Naive B cell (primary cell): ENCODE data around the gene NFIX. TPM values are rescaled to one million over a fixed set of nuclear protein-coding genes. Genes with fewer than 3 reads are reported as not detected.

Experiments
- ATAC-seq, 2 donors: fragments of 150-1000 bp; cut with Tn5 transposase; 2 replicates each; pipeline ENCODE4 v1.10.0; 2021; ENCODE audit warnings: low read depth in 2 of 2, mild to moderate bottlenecking in 2 of 2, moderate library complexity in 2 of 2
- DNase-seq: peaks from one replicate; pipeline ENCODE4 v3.0.0; 2022
- H3K27ac Mint-ChIP-seq, 6 donors: one replicate each; pipeline ENCODE4 v1.8.0; 2020 to 2022; ENCODE audit warnings: mild to moderate bottlenecking in 6 of 6, mixed read lengths in 6 of 6, moderate library complexity in 5 of 6, inconsistent platforms in 2 of 6
- H3K27me3 Mint-ChIP-seq, 3 donors: one replicate each; pipeline ENCODE4 v1.8.0; 2021 to 2022; ENCODE audit warnings: mixed read lengths in 3 of 3, mild to moderate bottlenecking in 1 of 3
- H3K36me3 Mint-ChIP-seq, 2 donors: one replicate each; pipeline ENCODE4 v1.8.0; 2020 to 2022; ENCODE audit warnings: mixed read lengths in 2 of 2, inconsistent platforms in 1 of 2, mild to moderate bottlenecking in 1 of 2
- H3K4me1 Mint-ChIP-seq, 3 donors: one replicate each; pipeline ENCODE4 v1.8.0; 2020 to 2022; ENCODE audit warnings: mixed read lengths in 3 of 3, inconsistent platforms in 1 of 3, mild to moderate bottlenecking in 1 of 3, moderate library complexity in 1 of 3
- H3K4me3 Mint-ChIP-seq, 8 donors: one replicate each; pipeline ENCODE4 v1.8.0; 2020 to 2022; ENCODE audit warnings: mild to moderate bottlenecking in 8 of 8, mixed read lengths in 8 of 8, moderate library complexity in 8 of 8, inconsistent platforms in 2 of 8
- H3K9me3 Mint-ChIP-seq, 7 donors: one replicate each; pipeline ENCODE4 v1.8.0; 2020 to 2022; ENCODE audit warnings: mixed read lengths in 7 of 7, mild to moderate bottlenecking in 5 of 7, inconsistent platforms in 2 of 7, moderate library complexity in 1 of 7
- polyA plus RNA-seq, 6 donors: library from polyadenylated mRNA; unstranded; fragments of 300-500 nt; fragmentation: Illumina TruSeq; gene quantifications; one replicate each; pipeline ENCODE4 v1.2.3, GENCODE V29; 2021; ENCODE audit warnings: low read depth in 6 of 6

The NFIX gene
- polyA plus RNA-seq, 6 donors from 2014 or later = 0.21 to 2.1 (median 1.1) TPM; not detected in 2

- ATAC-seq = no peak
Measured at GRCh38 chr19:13071444-13072187, 76.3 kb downstream of the NFIX start.

GRCh38 chr19:13072188-13072908 is 77.1 kb downstream of the NFIX start:
- no peak for DNase-seq
- H3K36me3 Mint-ChIP-seq = no peaks in the 10 kb centered on the region

More at GRCh38 chr19:13071444-13072187, 76.3 kb downstream of the NFIX start:
- H3K9me3 Mint-ChIP-seq = no peaks in the 10 kb centered on the region
- H3K27ac Mint-ChIP-seq = peak overlapping the region in 1 of 6 donors; percentile 49
- peaks cover 0 to 15% (median 8%) of the 10 kb centered on the region in 3 donors for H3K27me3 Mint-ChIP-seq
- H3K36me3 Mint-ChIP-seq = no peaks in the 10 kb centered on the region
- H3K4me1 Mint-ChIP-seq = peaks cover 0 to 8% (median 5%) of the 10 kb centered on the region in 3 donors
- DNase-seq = no peak
- H3K4me3 Mint-ChIP-seq = no peak overlapping the region

GRCh38 chr19:13073263-13073662 is 78.0 kb downstream of the NFIX start:
- H3K4me1 Mint-ChIP-seq = peaks cover 0 to 8% (median 5%) of the 10 kb centered on the region in 3 donors
- no peaks in the 10 kb centered on the region for H3K36me3 Mint-ChIP-seq
- H3K27ac Mint-ChIP-seq = no peak overlapping the region
- H3K9me3 Mint-ChIP-seq = no peaks in the 10 kb centered on the region
- peaks cover 0 to 23% (median 20%) of the 10 kb centered on the region in 3 donors for H3K27me3 Mint-ChIP-seq
- ATAC-seq (no peak), DNase-seq (no peak)
- H3K4me3 Mint-ChIP-seq = no peak overlapping the region

More at GRCh38 chr19:13072188-13072908, 77.1 kb downstream of the NFIX start:
- Mint-ChIP-seq H3K9me3 (no peaks in the 10 kb centered on the region), H3K27me3 (peaks cover 0 to 18% (median 11%) of the 10 kb centered on the region in 3 donors), H3K4me3 (no peak overlapping the region), H3K4me1 (peaks cover 0 to 8% (median 5%) of the 10 kb centered on the region in 3 donors), H3K27ac (no peak overlapping the region)
- no peak for ATAC-seq

- Mint-ChIP-seq H3K4me1 (peaks cover 0 to 8% (median 2%) of the 10 kb centered on the region in 3 donors), H3K9me3 (no peaks in the 10 kb centered on the region), H3K27ac (peak overlapping the region in 1 of 6 donors; percentile 30), H3K36me3 (no peaks in the 10 kb centered on the region), H3K4me3 (no peak overlapping the region), H3K27me3 (peaks cover 0 to 21% (median 15%) of the 10 kb centered on the region in 3 donors)
- DNase-seq = no peak
- no peak for ATAC-seq
Measured at GRCh38 chr19:13074378-13074777, 79.1 kb downstream of the NFIX start.

GRCh38 chr19:13076320-13076719 is 81.0 kb downstream of the NFIX start:
- Mint-ChIP-seq H3K9me3 (no peaks in the 10 kb centered on the region), H3K36me3 (no peaks in the 10 kb centered on the region), H3K27ac (no peak overlapping the region), H3K4me1 (peaks cover 0 to 4% (median 0%) of the 10 kb centered on the region in 3 donors), H3K27me3 (peaks cover 0 to 21% (median 13%) of the 10 kb centered on the region in 3 donors), H3K4me3 (no peak overlapping the region)
- no peak for DNase-seq
- no peak for ATAC-seq

- Mint-ChIP-seq H3K36me3 (no peaks in the 10 kb centered on the region), H3K4me3 (no peak overlapping the region)
Measured at GRCh38 chr19:13076787-13077186, 81.5 kb downstream of the NFIX start.

GRCh38 chr19:13077240-13077639 is 82.0 kb downstream of the NFIX start:
- Mint-ChIP-seq H3K27ac (no peak overlapping the region), H3K4me1 (peaks cover 0 to 4% (median 0%) of the 10 kb centered on the region in 3 donors), H3K4me3 (no peak overlapping the region), H3K36me3 (no peaks in the 10 kb centered on the region), H3K27me3 (peaks cover 0 to 21% (median 13%) of the 10 kb centered on the region in 3 donors), H3K9me3 (no peaks in the 10 kb centered on the region)
- DNase-seq (no peak), ATAC-seq (no peak)

More at GRCh38 chr19:13076787-13077186, 81.5 kb downstream of the NFIX start:
- Mint-ChIP-seq H3K4me1 (peaks cover 0 to 4% (median 0%) of the 10 kb centered on the region in 3 donors), H3K27ac (no peak overlapping the region), H3K9me3 (no peaks in the 10 kb centered on the region), H3K27me3 (peaks cover 0 to 21% (median 13%) of the 10 kb centered on the region in 3 donors)
- ATAC-seq = no peak
- no peak for DNase-seq

GRCh38 chr19:13078381-13078780 is 83.1 kb downstream of the NFIX start:
- Mint-ChIP-seq H3K27ac (no peak overlapping the region), H3K27me3 (peaks cover 0 to 21% (median 13%) of the 10 kb centered on the region in 3 donors), H3K36me3 (no peaks in the 10 kb centered on the region), H3K9me3 (no peaks in the 10 kb centered on the region), H3K4me1 (peaks cover 0 to 4% (median 0%) of the 10 kb centered on the region in 3 donors), H3K4me3 (no peak overlapping the region)
- DNase-seq = no peak
- ATAC-seq = no peak

GRCh38 chr19:13078897-13079541 is 83.7 kb downstream of the NFIX start:
- H3K27me3 Mint-ChIP-seq = peaks cover 0 to 16% (median 13%) of the 10 kb centered on the region in 3 donors
- no peaks in the 10 kb centered on the region for H3K9me3 Mint-ChIP-seq

GRCh38 chr19:13079542-13079986 is 84.3 kb downstream of the NFIX start:
- H3K27me3 Mint-ChIP-seq = peaks cover 0 to 19% (median 17%) of the 10 kb centered on the region in 3 donors
- no peaks in the 10 kb centered on the region for H3K4me1 Mint-ChIP-seq
- DNase-seq (no peak), ATAC-seq (no peak)
- H3K27ac Mint-ChIP-seq = peak overlapping the region in 1 of 6 donors; percentile 76
- H3K4me3 Mint-ChIP-seq = no peak overlapping the region
- no peaks in the 10 kb centered on the region for H3K36me3 Mint-ChIP-seq
- H3K9me3 Mint-ChIP-seq = no peaks in the 10 kb centered on the region

More at GRCh38 chr19:13078897-13079541, 83.7 kb downstream of the NFIX start:
- Mint-ChIP-seq H3K4me3 (no peak overlapping the region), H3K36me3 (no peaks in the 10 kb centered on the region), H3K27ac (peak overlapping the region in 2 of 6 donors; percentile 58 to 82), H3K4me1 (peaks cover 0 to 1% (median 0%) of the 10 kb centered on the region in 3 donors)
- ATAC-seq = no peak
- no peak for DNase-seq

GRCh38 chr19:13082192-13083007 is 87.1 kb downstream of the NFIX start:
- no peaks in the 10 kb centered on the region for H3K36me3 Mint-ChIP-seq
- no peak overlapping the region for H3K4me3 Mint-ChIP-seq
- no peaks in the 10 kb centered on the region for H3K9me3 Mint-ChIP-seq
- DNase-seq (no peak), ATAC-seq (no peak)
- peaks cover 0 to 24% (median 19%) of the 10 kb centered on the region in 3 donors for H3K27me3 Mint-ChIP-seq
- peaks cover 0 to 4% (median 3%) of the 10 kb centered on the region in 3 donors for H3K4me1 Mint-ChIP-seq
- peak overlapping the region in 2 of 6 donors; percentile 6 to 24 for H3K27ac Mint-ChIP-seq

GRCh38 chr19:13083008-13083404 is 87.7 kb downstream of the NFIX start:
- no peaks in the 10 kb centered on the region for H3K36me3 Mint-ChIP-seq
- H3K4me3 Mint-ChIP-seq = no peak overlapping the region
- peaks cover 0 to 4% (median 3%) of the 10 kb centered on the region in 3 donors for H3K4me1 Mint-ChIP-seq
- DNase-seq = no peak
- no peak overlapping the region for H3K27ac Mint-ChIP-seq
- H3K27me3 Mint-ChIP-seq = peaks cover 0 to 18% (median 13%) of the 10 kb centered on the region in 3 donors
- ATAC-seq = no peak
- no peaks in the 10 kb centered on the region for H3K9me3 Mint-ChIP-seq
